Measurements from ENCODE around the gene RMP24.

Gene RMP24

DNA sequence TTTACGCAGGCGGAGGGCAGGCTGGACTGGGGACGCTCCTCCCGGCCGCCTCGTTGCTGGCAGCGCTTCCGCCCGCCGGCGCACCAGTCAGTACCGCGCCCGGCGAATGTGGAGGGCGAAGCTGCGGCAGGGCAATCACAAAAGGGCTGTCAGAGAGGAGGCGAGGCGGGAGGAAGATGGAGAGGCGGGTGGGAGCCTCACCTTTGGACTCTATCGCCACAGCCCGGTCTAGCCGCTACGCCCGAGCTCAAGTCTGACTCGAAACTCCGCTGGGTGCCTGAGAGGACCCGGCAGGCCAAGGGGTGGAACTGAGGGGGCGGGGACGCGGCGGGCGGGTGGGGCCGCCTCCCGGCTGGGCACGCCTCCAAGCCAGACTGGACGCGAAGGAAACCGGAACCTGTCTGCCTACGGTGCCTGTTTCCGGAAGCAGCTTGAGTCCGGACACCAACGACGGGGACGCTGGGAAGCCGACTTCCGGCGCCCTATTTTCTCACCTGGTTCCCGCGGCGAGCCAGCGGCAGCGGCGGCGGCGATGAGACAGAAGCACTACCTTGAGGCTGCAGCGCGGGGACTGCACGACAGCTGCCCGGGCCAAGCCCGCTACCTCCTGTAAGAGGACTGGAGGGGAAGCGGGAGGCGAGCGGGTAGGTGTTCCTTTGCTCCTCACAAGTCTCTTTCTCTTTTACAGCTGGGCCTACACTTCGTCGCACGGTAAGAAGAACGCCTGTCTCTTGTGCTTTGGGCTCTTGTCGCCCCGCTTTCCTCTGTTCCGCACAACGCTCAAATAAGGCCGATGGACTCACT is at the start of gene RMP24:
TSS of gene RMP24 (plus strand) at position 483 of the 804 bp plus-strand sequence.
- H3K27me3 ChIP-seq (ENCODE audit: control insufficient read depth in 2 of 2, insufficient read depth in 2 of 2, low read length in 2 of 2), result no peaks in the 10 kb centered on the region
- WGBS (ENCODE audit: insufficient coverage), result under 1% methylated on average over 70 of the region's 73 CpGs
- intact Hi-C loops (cut with micrococcal nuclease), result loop anchor here (2.0 to 10.0 kb wide), 5 partner anchors 92 to 728 kb away; partner anchors contain the start of genes RPRD1A (in 2 of the 2), ELP2 (in 1 of the 2), SLC39A6 (in 1 of the 2) and ZNF397 (in 1 of the 2)
- Mint-ChIP-seq H3K9me3 (no peaks in the 10 kb centered on the region), H3K36me3 (peaks cover 27 to 28% of the 10 kb centered on the region in 2 donors), H3K27me3 (ENCODE audit: low read depth in 3 of 3) (no peaks in the 10 kb centered on the region), H3K4me3 (peak within 1 kb of the TSS; percentile 98 to 99), H3K27ac (peak within 1 kb of the TSS; percentile 94 to 99 (median 97)), H3K4me1 (peaks cover 41% of the 10 kb centered on the region)
- peaks cover 34% of the 10 kb centered on the region for H3K79me2 ChIP-seq (ENCODE audit: insufficient read depth, low read length)
- H3K9me3 ChIP-seq (replicated peaks in 1 of 2; ENCODE audit: control insufficient read depth in 1 of 2, insufficient read depth in 1 of 2, low read length in 2 of 2), result no peaks in the 10 kb centered on the region
- H3K4me2 ChIP-seq (replicated peaks; ENCODE audit: extremely low read depth, low read length, poor library complexity, severe bottlenecking), result peak within 1 kb of the TSS; percentile 80
- H3K27ac ChIP-seq (ENCODE audit: low read depth in 1 of 2, low read length in 2 of 2), result peak within 1 kb of the TSS; percentile 77 to 88
- H3K9ac ChIP-seq (ENCODE audit: insufficient read depth, low read length, poor library complexity, severe bottlenecking), result peak within 1 kb of the TSS; percentile 86
- peaks cover 20 to 34% of the 10 kb centered on the region in 2 donors for H3K36me3 ChIP-seq (replicated peaks in 1 of 2; ENCODE audit: control insufficient read depth in 1 of 2, insufficient read depth in 2 of 2, low read length in 2 of 2)
- peaks cover 25 to 41% of the 10 kb centered on the region in 2 donors for H3K4me1 ChIP-seq (ENCODE audit: control insufficient read depth in 1 of 2, insufficient read depth in 2 of 2, low read length in 2 of 2)
- no peaks in the 10 kb centered on the region for H4K20me1 ChIP-seq (ENCODE audit: insufficient read depth, low read length)
- H2AFZ ChIP-seq (ENCODE audit: insufficient read depth, low read depth, low read length, poor library complexity, severe bottlenecking), result peak within 1 kb of the TSS; percentile 88
- TF ChIP-seq, protein P1, sequence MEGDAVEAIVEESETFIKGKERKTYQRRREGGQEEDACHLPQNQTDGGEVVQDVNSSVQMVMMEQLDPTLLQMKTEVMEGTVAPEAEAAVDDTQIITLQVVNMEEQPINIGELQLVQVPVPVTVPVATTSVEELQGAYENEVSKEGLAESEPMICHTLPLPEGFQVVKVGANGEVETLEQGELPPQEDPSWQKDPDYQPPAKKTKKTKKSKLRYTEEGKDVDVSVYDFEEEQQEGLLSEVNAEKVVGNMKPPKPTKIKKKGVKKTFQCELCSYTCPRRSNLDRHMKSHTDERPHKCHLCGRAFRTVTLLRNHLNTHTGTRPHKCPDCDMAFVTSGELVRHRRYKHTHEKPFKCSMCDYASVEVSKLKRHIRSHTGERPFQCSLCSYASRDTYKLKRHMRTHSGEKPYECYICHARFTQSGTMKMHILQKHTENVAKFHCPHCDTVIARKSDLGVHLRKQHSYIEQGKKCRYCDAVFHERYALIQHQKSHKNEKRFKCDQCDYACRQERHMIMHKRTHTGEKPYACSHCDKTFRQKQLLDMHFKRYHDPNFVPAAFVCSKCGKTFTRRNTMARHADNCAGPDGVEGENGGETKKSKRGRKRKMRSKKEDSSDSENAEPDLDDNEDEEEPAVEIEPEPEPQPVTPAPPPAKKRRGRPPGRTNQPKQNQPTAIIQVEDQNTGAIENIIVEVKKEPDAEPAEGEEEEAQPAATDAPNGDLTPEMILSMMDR (IDR thresholded peaks at IDR 0.05), result no peak
- peak; percentile 91 to 94 (median 92) for DNase-seq
- H3K4me3 ChIP-seq (replicated peaks in 1 of 3; ENCODE audit: low read depth in 2 of 3, low read length in 3 of 3), result peak within 1 kb of the TSS; percentile 85 to 91 (median 88)

GRCh38 chr18:35923939-35924684 is 48.4 kb upstream of the RMP24 start:
- TF ChIP-seq, protein P1 (IDR thresholded peaks at IDR 0.05), result no peak
- 42% methylated on average over 3 of the region's 4 CpGs for WGBS (ENCODE audit: insufficient coverage)
- no peak overlapping the region for H3K27ac ChIP-seq (ENCODE audit: low read depth in 1 of 2, low read length in 2 of 2)
- H3K4me2 ChIP-seq (replicated peaks; ENCODE audit: extremely low read depth, low read length, poor library complexity, severe bottlenecking), result no peak overlapping the region
- Mint-ChIP-seq H3K4me1 (no peaks in the 10 kb centered on the region), H3K27ac (no peak overlapping the region), H3K27me3 (ENCODE audit: low read depth in 3 of 3) (peaks cover 9 to 10% (median 10%) of the 10 kb centered on the region in 3 donors), H3K36me3 (no peaks in the 10 kb centered on the region), H3K4me3 (no peak overlapping the region), H3K9me3 (no peaks in the 10 kb centered on the region)
- H3K9me3 ChIP-seq (replicated peaks in 1 of 2; ENCODE audit: control insufficient read depth in 1 of 2, insufficient read depth in 1 of 2, low read length in 2 of 2), result no peaks in the 10 kb centered on the region
- H3K4me1 ChIP-seq (ENCODE audit: control insufficient read depth in 1 of 2, insufficient read depth in 2 of 2, low read length in 2 of 2), result no peaks in the 10 kb centered on the region
- no peaks in the 10 kb centered on the region for H4K20me1 ChIP-seq (ENCODE audit: insufficient read depth, low read length)
- peaks cover 5 to 7% of the 10 kb centered on the region in 2 donors for H3K27me3 ChIP-seq (ENCODE audit: control insufficient read depth in 2 of 2, insufficient read depth in 2 of 2, low read length in 2 of 2)
- intact Hi-C loops (cut with micrococcal nuclease), result no loop called here
- no peak overlapping the region for H3K9ac ChIP-seq (ENCODE audit: insufficient read depth, low read length, poor library complexity, severe bottlenecking)
- H3K4me3 ChIP-seq (replicated peaks in 1 of 3; ENCODE audit: low read depth in 2 of 3, low read length in 3 of 3), result no peak overlapping the region
- no peak overlapping the region for H2AFZ ChIP-seq (ENCODE audit: insufficient read depth, low read depth, low read length, poor library complexity, severe bottlenecking)
- H3K36me3 ChIP-seq (replicated peaks in 1 of 2; ENCODE audit: control insufficient read depth in 1 of 2, insufficient read depth in 2 of 2, low read length in 2 of 2), result no peaks in the 10 kb centered on the region
- no peak for DNase-seq
- no peaks in the 10 kb centered on the region for H3K79me2 ChIP-seq (ENCODE audit: insufficient read depth, low read length)

Measured in CD14-positive monocyte (primary cell).